A673 (cell line): ENCODE results near the gene KCNH8. TPM values are rescaled to one million over a fixed set of nuclear protein-coding genes. Genes with fewer than 3 reads are reported as not detected.

Experiments used
- BruUV-seq: library from RNA; stranded (reverse); fragments of 400-500 nt; replicated peaks from 2 replicates; lab custom pipeline; 2021; lab: Mats Ljungman, UMichigan
- CTCF ChIA-PET: fragments of 300-600 bp; sonication (Branson Sonifier 250); formaldehyde crosslinking; loops from one replicate; lab custom pipeline; 2022; ENCODE audit warnings: antibody characterized with exemption; lab: Charles Lee
- POLR2A ChIA-PET: fragments of 300-600 bp; sonication (Branson Sonifier 250); formaldehyde crosslinking; loops from one replicate; lab custom pipeline; 2022; ENCODE audit warnings: antibody characterized with exemption; ENCODE audit not compliant: low non-redundant PET; lab: Charles Lee
- DNase-seq: peaks from one replicate; pipeline ENCODE4 v3.0.0-alpha.2; 2015; ENCODE audit warnings: low spot score
- H3K27ac ChIP-seq: fragments of 200-600 bp; sonication (generic); 2 replicates; pipeline ENCODE4 v1.5.1; 2016; ENCODE audit warnings: mixed run types, low read depth, mild to moderate bottlenecking, mixed read lengths, antibody characterized with exemption, low read length; ENCODE audit not compliant: poor library complexity, severe bottlenecking
- H3K27me3 ChIP-seq: fragments of 200-600 bp; sonication (generic); replicated peaks from 2 replicates; pipeline ENCODE4 v1.6.1; 2017; ENCODE audit warnings: mixed run types, low read depth, mild to moderate bottlenecking, mixed read lengths, antibody characterized with exemption, low read length; ENCODE audit not compliant: insufficient read depth, poor library complexity
- H3K36me3 ChIP-seq: fragments of 200-600 bp; sonication (generic); 2 replicates; pipeline ENCODE4 v1.6.1; 2016; ENCODE audit warnings: mixed run types, mild to moderate bottlenecking, mixed read lengths, antibody characterized with exemption, low read length; ENCODE audit not compliant: insufficient read depth, poor library complexity, severe bottlenecking
- H3K4me1 ChIP-seq: fragments of 200-600 bp; sonication (generic); 2 replicates; pipeline ENCODE4 v1.6.1; 2017; ENCODE audit warnings: mixed run types, mild to moderate bottlenecking, mixed read lengths, antibody characterized with exemption, low read length; ENCODE audit not compliant: insufficient read depth, poor library complexity, severe bottlenecking
- H3K4me3 ChIP-seq: fragments of 200-600 bp; sonication (generic); 2 replicates; pipeline ENCODE4 v1.5.1; 2016; ENCODE audit warnings: low read depth, mixed run types, mild to moderate bottlenecking, mixed read lengths, low read length; ENCODE audit not compliant: poor library complexity, severe bottlenecking
- H3K9me3 ChIP-seq: fragments of 200-600 bp; sonication (generic); 2 replicates; pipeline ENCODE4 v1.6.1; 2016; ENCODE audit warnings: mixed run types, low read depth, mild to moderate bottlenecking, mixed read lengths, antibody characterized with exemption, low read length; ENCODE audit not compliant: poor library complexity, severe bottlenecking
- EZH2 ChIP-seq: fragments of 200-600 bp; sonication (generic); IDR thresholded peaks from 2 replicates; pipeline ENCODE4 v1.6.1; 2017; ENCODE audit warnings: borderline replicate concordance, low read depth, mild to moderate bottlenecking, mixed read lengths, antibody characterized with exemption, low read length; ENCODE audit not compliant: poor library complexity, severe bottlenecking
- intact Hi-C: fragments of 100-400 bp; cut with micrococcal nuclease; formaldehyde crosslinking; loops from one replicate; pipeline ENCODE4 v1.10.0; 2022; ENCODE audit not compliant: unreplicated experiment
- total RNA-seq: library from RNA; stranded (reverse); gene quantifications from 2 replicates; pipeline ENCODE4 v1.2.3, GENCODE V29; 2021
- TF ChIP-seq, protein P1 (sequence below): fragments of 300-800, 200-600 bp; sonication (generic); conservative IDR thresholded peaks from 2 replicates; pipeline ENCODE4 v1.5.1; 2017; ENCODE audit warnings: low read depth, mild to moderate bottlenecking, antibody characterized with exemption, low read length, moderate library complexity, mixed read lengths

The KCNH8 gene
- total RNA-seq, 1 experiment from 2014 or later, result not detected

DNA sequence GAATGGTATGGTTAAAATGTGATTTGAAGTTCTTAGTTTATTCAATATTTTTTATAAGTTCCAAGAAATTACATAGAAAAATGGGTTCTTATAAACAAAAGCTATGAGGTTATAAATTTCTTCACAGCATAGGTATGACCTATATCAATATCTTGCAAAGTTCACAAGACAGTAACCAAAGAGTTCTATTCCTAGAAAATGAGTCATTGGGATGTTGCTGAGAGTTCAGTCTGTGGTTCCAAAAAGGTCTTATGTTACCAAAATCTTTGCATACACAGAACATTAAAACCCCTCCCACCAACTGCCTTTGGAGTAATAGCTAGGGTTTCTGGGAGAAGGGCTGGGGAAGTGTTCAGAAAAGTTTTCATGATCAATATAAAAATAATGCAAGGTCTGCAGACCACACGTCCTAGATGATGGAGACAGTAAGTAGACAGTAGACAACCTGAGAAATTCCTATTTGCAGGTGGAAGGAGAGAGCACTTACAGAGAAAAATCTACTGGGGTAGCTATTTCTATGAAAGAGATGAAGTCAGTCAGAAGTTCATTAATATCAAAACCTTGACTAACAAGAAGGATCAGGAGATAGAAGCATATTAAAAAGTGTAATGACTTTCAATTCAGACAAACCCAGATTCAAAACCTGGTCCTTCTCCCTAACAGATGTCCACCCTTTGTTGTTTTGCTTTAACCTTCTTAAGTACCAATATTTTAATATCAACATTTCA lies 279.3 kb downstream of the KCNH8 start:
- intact Hi-C loops, result no loop called here
- BruUV-seq, result no TSS peak
- H3K4me1 ChIP-seq, result no peaks in the 10 kb centered on the region
- no peaks in the 10 kb centered on the region for H3K36me3 ChIP-seq
- H3K27ac ChIP-seq, result no peak overlapping the region
- TF ChIP-seq EZH2, result no peak
- TF ChIP-seq, protein P1, sequence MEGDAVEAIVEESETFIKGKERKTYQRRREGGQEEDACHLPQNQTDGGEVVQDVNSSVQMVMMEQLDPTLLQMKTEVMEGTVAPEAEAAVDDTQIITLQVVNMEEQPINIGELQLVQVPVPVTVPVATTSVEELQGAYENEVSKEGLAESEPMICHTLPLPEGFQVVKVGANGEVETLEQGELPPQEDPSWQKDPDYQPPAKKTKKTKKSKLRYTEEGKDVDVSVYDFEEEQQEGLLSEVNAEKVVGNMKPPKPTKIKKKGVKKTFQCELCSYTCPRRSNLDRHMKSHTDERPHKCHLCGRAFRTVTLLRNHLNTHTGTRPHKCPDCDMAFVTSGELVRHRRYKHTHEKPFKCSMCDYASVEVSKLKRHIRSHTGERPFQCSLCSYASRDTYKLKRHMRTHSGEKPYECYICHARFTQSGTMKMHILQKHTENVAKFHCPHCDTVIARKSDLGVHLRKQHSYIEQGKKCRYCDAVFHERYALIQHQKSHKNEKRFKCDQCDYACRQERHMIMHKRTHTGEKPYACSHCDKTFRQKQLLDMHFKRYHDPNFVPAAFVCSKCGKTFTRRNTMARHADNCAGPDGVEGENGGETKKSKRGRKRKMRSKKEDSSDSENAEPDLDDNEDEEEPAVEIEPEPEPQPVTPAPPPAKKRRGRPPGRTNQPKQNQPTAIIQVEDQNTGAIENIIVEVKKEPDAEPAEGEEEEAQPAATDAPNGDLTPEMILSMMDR, result no peak
- ChIA-PET POLR2A (no interaction called here), CTCF (no interaction called here)
- no peaks in the 10 kb centered on the region for H3K9me3 ChIP-seq
- DNase-seq, result no peak
- H3K4me3 ChIP-seq, result no peak overlapping the region
- no peaks in the 10 kb centered on the region for H3K27me3 ChIP-seq

DNA sequence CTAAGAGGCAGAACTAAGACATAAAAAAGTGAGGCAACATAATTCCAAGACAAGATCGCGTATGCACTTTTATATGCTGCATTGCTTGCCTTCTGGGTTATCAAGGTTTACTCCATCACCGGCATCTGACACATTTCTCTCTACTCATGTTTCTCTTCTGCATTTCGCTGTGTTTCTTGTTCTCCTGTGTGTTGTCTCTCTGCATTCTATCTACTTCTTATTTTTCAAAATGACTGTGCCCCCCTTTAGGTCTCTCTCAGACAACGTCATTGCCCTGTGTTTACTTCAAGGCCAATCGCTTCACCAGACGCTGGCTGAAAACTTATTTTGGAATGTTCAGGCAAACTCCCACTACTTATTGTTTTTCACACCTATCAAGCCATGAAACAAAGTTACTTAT lies 280.4 kb downstream of the KCNH8 start:
- no peaks in the 10 kb centered on the region for H3K4me1 ChIP-seq
- TF ChIP-seq, protein P1, result no peak
- no peak for TF ChIP-seq EZH2
- H3K27ac ChIP-seq, result no peak overlapping the region
- no peak for DNase-seq
- no peaks in the 10 kb centered on the region for H3K27me3 ChIP-seq
- no TSS peak for BruUV-seq
- CTCF ChIA-PET, result no interaction called here
- POLR2A ChIA-PET, result no interaction called here
- intact Hi-C loops, result no loop called here
- no peaks in the 10 kb centered on the region for H3K9me3 ChIP-seq
- H3K4me3 ChIP-seq, result no peak overlapping the region
- H3K36me3 ChIP-seq, result no peaks in the 10 kb centered on the region

DNA sequence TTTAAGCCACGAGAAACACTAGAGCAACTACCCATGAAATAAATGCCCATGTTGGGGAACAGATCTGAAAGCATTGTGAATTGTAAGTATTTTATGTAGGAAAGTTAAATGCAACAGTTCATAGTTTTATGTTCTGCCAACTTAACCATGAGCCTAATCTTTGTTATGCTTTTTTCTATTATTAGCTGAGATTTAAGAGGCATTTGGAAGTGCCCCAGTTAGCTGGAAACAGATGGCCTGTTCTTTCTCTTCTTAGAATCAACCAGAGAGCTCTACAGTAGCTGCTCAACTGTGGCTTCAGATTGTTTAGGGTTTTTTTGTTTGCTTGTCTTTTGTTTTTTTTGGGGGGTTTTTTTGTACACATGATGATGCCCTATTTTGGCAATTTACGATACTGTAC lies 284.4 kb downstream of the KCNH8 start:
- Histone ChIP-seq H3K36me3 (no peaks in the 10 kb centered on the region), H3K4me1 (no peaks in the 10 kb centered on the region), H3K27me3 (no peaks in the 10 kb centered on the region), H3K4me3 (no peak overlapping the region), H3K9me3 (no peaks in the 10 kb centered on the region), H3K27ac (no peak overlapping the region)
- DNase-seq, result no peak
- BruUV-seq, result no TSS peak
- intact Hi-C loops, result no loop called here
- no peak for TF ChIP-seq EZH2
- CTCF ChIA-PET, result no interaction called here
- POLR2A ChIA-PET, result no interaction called here

DNA sequence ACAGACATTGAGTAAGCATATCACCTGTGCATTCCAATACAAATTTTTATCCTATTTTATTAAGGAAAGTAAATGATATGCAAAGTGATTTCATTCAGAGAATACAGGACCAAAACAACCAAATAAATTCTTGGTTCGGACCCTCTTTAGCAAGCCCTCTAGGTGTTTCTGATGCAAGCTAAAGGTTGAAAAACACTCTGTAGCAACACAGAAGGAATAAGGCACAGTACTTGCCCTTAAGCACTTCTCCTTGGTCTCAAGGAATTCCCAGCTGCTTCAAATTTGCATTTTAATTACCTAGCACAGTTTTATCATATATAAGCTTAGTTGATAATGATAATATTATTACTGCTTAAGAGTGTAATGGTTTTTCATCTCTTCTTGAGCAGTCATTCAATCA lies 288.4 kb downstream of the KCNH8 start:
- no peaks in the 10 kb centered on the region for H3K9me3 ChIP-seq
- BruUV-seq, result no TSS peak
- no peak overlapping the region for H3K4me3 ChIP-seq
- TF ChIP-seq EZH2, result no peak
- TF ChIP-seq, protein P1, result no peak
- H3K4me1 ChIP-seq, result no peaks in the 10 kb centered on the region
- ChIA-PET CTCF (no interaction called here), POLR2A (no interaction called here)
- no peaks in the 10 kb centered on the region for H3K36me3 ChIP-seq
- H3K27ac ChIP-seq, result no peak overlapping the region
- no peaks in the 10 kb centered on the region for H3K27me3 ChIP-seq
- intact Hi-C loops, result no loop called here
- no peak for DNase-seq
